Hepatocyte (in vitro differentiated cells): Measurements from ENCODE around the gene PRKACB. TPM values are rescaled to one million over a fixed set of nuclear protein-coding genes. Genes with fewer than 3 reads are reported as not detected.

Experiments used
- DNase-seq: peaks from one replicate; pipeline ENCODE4 v3.0.0-alpha.2; 2016; ENCODE audit warnings: low spot score
- H2AFZ ChIP-seq: fragments of 200-600 bp; sonication (generic); 2 replicates; pipeline ENCODE4 v1.6.0; 2016; ENCODE audit warnings: antibody characterized with exemption, mild to moderate bottlenecking
- H3K27ac ChIP-seq: fragments of 200-600 bp; sonication (generic); 2 replicates; pipeline ENCODE4 v1.5.1; 2016; ENCODE audit warnings: mild to moderate bottlenecking
- H3K27me3 ChIP-seq: fragments of 200-600 bp; sonication (generic); 2 replicates; pipeline ENCODE4 v1.6.1; 2016
- H3K36me3 ChIP-seq: fragments of 200-600 bp; sonication (generic); replicated peaks from 2 replicates; pipeline ENCODE4 v1.5.1; 2016; ENCODE audit warnings: low read depth; ENCODE audit not compliant: insufficient read depth
- H3K4me1 ChIP-seq: fragments of 200-600 bp; sonication (generic); 2 replicates; pipeline ENCODE4 v1.5.1; 2016; ENCODE audit warnings: mild to moderate bottlenecking, moderate library complexity; ENCODE audit not compliant: insufficient read depth
- H3K4me2 ChIP-seq: fragments of 200-600 bp; sonication (generic); 2 replicates; pipeline ENCODE4 v1.6.0; 2016
- H3K4me3 ChIP-seq: fragments of 200-600 bp; sonication (generic); 2 replicates; pipeline ENCODE4 v1.5.1; 2016; ENCODE audit warnings: mild to moderate bottlenecking
- H3K79me2 ChIP-seq: fragments of 200-600 bp; sonication (generic); 2 replicates; pipeline ENCODE4 v1.6.0; 2017; ENCODE audit warnings: mild to moderate bottlenecking
- H3K9me2 ChIP-seq: fragments of 200-600 bp; sonication (generic); replicated peaks from 2 replicates; pipeline ENCODE4 v1.6.0; 2017; ENCODE audit warnings: mild to moderate bottlenecking; ENCODE audit not compliant: insufficient read depth
- H3K9me3 ChIP-seq: fragments of 200-600 bp; sonication (generic); 2 replicates; pipeline ENCODE4 v1.5.1; 2016; ENCODE audit warnings: low read depth, mild to moderate bottlenecking
- H4K20me1 ChIP-seq: fragments of 200-600 bp; sonication (generic); 2 replicates; pipeline ENCODE4 v1.6.0; 2016; ENCODE audit warnings: mild to moderate bottlenecking; ENCODE audit not compliant: insufficient read depth, poor library complexity, severe bottlenecking
- CTCF ChIP-seq: fragments of 200-600 bp; sonication (generic); IDR thresholded peaks from 2 replicates; pipeline ENCODE4 v1.5.1; 2016; ENCODE audit warnings: antibody characterized with exemption, mild to moderate bottlenecking; ENCODE audit not compliant: poor library complexity
- EZH2 ChIP-seq: fragments of 200-600 bp; sonication (generic); IDR thresholded peaks from 2 replicates; pipeline ENCODE4 v1.6.1; 2016; ENCODE audit warnings: antibody characterized with exemption, mild to moderate bottlenecking, borderline replicate concordance
- EZH2phosphoT487 ChIP-seq: fragments of 200-600 bp; sonication (generic); IDR thresholded peaks from one replicate; pipeline ENCODE4 v1.6.1; 2018; ENCODE audit warnings: antibody characterized with exemption, mild to moderate bottlenecking, low read depth, moderate library complexity; ENCODE audit not compliant: unreplicated experiment, severe bottlenecking
- WGBS: methylation state at CpG from one replicate; pipeline ENCODE4 v1.1.6; 2016; ENCODE audit warnings: low lambda C conversion rate; ENCODE audit errors: missing lambda C conversion rate; 5-methylcytosine and 5-hydroxymethylcytosine counted together
- polyA plus RNA-seq: library from polyadenylated mRNA; unstranded; fragments of >200 nt; fragmentation: Nextera tagmentation; extraction: Ambion mirVana; gene quantifications from 2 replicates; pipeline ENCODE4 v1.2.1, GENCODE V29; 2016
- total RNA-seq: library from RNA; depleted of rRNA; stranded (reverse); fragments of >200 nt; gene quantifications from 2 replicates; pipeline ENCODE4 v1.2.3, GENCODE V29; 2014

Gene PRKACB
- total and polyA plus RNA-seq, 2 experiments from 2014 or later: 14.0 to 29.5 TPM

- Histone ChIP-seq H3K79me2 (no peaks in the 10 kb centered on the region), H3K9me3 (no peaks in the 10 kb centered on the region), H3K4me2 (no peak overlapping the region), H3K4me3 (no peak overlapping the region), H2AFZ (no peak overlapping the region), H3K9me2 (no peaks in the 10 kb centered on the region), H3K27me3 (no peaks in the 10 kb centered on the region), H3K27ac (no peak overlapping the region), H4K20me1 (no peaks in the 10 kb centered on the region), H3K4me1 (no peaks in the 10 kb centered on the region), H3K36me3 (no peaks in the 10 kb centered on the region)
- WGBS: 89% methylated on average over 5 of the region's 5 CpGs
- no peak for DNase-seq
- TF ChIP-seq EZH2 (no peak), EZH2phosphoT487 (no peak), CTCF (no peak)
Measured at GRCh38 chr1:84159533-84160240, 15.6 kb downstream of the PRKACB start.

DNA sequence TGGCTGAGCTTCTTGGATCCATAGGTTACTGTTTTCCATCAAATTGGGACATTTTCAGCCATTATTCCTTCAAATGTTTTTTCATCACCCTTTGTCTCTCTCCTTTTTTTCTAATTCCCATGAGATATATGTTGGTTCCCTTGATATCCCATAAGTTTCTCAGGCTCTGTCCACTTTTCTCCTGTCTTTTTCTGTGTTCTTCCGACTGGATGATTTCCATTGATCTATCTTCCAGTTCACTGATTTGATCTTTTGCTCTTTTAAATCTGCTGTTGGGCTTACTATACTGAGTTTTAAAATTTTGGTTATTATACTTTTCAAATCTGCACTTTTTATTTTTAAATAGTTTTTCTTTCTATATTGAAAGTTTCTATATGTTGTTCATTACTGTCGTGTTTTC is 18.2 kb downstream of the PRKACB start:
- TF ChIP-seq EZH2phosphoT487: no peak
- no peaks in the 10 kb centered on the region for H3K9me2 ChIP-seq
- no peaks in the 10 kb centered on the region for H4K20me1 ChIP-seq
- H2AFZ ChIP-seq: no peak overlapping the region
- no peak overlapping the region for H3K4me3 ChIP-seq
- H3K79me2 ChIP-seq: no peaks in the 10 kb centered on the region
- 99% methylated on average over 2 of the region's 2 CpGs for WGBS
- no peaks in the 10 kb centered on the region for H3K36me3 ChIP-seq
- no peaks in the 10 kb centered on the region for H3K9me3 ChIP-seq
- DNase-seq: no peak
- no peak overlapping the region for H3K27ac ChIP-seq
- no peak overlapping the region for H3K4me2 ChIP-seq
- no peaks in the 10 kb centered on the region for H3K4me1 ChIP-seq
- H3K27me3 ChIP-seq: no peaks in the 10 kb centered on the region

GRCh38 chr1:84163123-84163931 is 19.3 kb downstream of the PRKACB start:
- H3K4me1 ChIP-seq: no peaks in the 10 kb centered on the region
- no peaks in the 10 kb centered on the region for H3K27me3 ChIP-seq
- no peaks in the 10 kb centered on the region for H3K79me2 ChIP-seq
- H3K9me3 ChIP-seq: no peaks in the 10 kb centered on the region
- WGBS: 93% methylated on average over 7 of the region's 7 CpGs
- no peak for TF ChIP-seq CTCF
- no peak for TF ChIP-seq EZH2phosphoT487
- no peak for TF ChIP-seq EZH2
- H3K36me3 ChIP-seq: no peaks in the 10 kb centered on the region
- DNase-seq: no peak
- H3K9me2 ChIP-seq: no peaks in the 10 kb centered on the region
- no peak overlapping the region for H2AFZ ChIP-seq
- H3K4me2 ChIP-seq: no peak overlapping the region
- no peaks in the 10 kb centered on the region for H4K20me1 ChIP-seq
- H3K27ac ChIP-seq: no peak overlapping the region
- H3K4me3 ChIP-seq: no peak overlapping the region

GRCh38 chr1:84164161-84164560 is 20.1 kb downstream of the PRKACB start:
- no peak for DNase-seq
- Histone ChIP-seq H3K4me3 (no peak overlapping the region), H3K27ac (no peak overlapping the region), H3K9me3 (no peaks in the 10 kb centered on the region), H3K4me1 (no peaks in the 10 kb centered on the region), H2AFZ (no peak overlapping the region), H4K20me1 (no peaks in the 10 kb centered on the region), H3K27me3 (no peaks in the 10 kb centered on the region), H3K36me3 (no peaks in the 10 kb centered on the region), H3K79me2 (no peaks in the 10 kb centered on the region), H3K4me2 (no peak overlapping the region), H3K9me2 (no peaks in the 10 kb centered on the region)
- WGBS: 93% methylated on average over 5 of the region's 5 CpGs
- no peak for TF ChIP-seq EZH2phosphoT487
- no peak for TF ChIP-seq EZH2
- no peak for TF ChIP-seq CTCF
